Cerebellar nuclear complex (tissue), 1 donor: ENCODE measurements around the gene MVD.

Experiments used
- DNase-seq, 2 experiments: peaks; one replicate each; lab custom pipeline; 2025; lab: John Stamatoyannopoulos, UW

The MVD gene, protein sequence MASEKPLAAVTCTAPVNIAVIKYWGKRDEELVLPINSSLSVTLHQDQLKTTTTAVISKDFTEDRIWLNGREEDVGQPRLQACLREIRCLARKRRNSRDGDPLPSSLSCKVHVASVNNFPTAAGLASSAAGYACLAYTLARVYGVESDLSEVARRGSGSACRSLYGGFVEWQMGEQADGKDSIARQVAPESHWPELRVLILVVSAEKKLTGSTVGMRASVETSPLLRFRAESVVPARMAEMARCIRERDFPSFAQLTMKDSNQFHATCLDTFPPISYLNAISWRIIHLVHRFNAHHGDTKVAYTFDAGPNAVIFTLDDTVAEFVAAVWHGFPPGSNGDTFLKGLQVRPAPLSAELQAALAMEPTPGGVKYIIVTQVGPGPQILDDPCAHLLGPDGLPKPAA

DNA sequence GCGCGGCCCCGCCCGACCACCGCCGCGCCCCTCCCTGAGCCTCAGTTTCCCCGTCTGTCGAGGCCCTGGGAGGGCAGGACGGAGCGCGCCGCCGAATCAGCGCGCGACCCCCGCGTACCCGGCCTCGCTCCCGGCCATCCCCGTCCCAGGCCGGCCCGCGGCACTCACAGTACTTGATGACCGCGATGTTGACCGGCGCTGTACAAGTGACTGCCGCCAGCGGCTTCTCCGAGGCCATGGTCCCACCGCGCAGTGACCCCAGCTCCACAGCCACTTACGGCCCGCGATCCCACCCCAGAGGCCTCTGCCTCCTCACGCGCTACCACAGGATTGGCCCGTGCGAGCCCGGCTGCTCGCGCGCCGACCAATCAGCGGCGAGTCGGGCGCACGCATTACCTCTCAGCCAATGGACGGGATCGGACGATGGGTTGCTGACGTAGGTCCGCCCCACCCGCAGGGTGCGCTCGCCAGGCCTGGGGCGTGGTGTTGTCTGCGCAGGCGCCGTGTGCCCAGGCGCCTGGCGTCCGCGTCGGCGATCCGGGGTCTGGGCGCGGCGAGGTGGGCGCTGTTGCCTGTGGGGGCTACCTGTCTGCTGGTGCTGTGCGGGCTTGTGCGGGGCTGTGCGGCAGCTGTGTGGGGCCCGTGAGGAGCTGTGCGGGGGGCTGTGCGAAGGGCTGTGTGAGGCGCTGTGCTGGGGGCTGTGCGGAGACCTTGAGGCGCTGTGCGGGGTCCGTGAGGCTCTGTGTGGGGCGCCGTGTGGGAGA, at the start of gene MVD:
Gene MVD, minus strand, starts transcription at position 249 of the 764 bp plus-strand sequence. Its CDS starts 11 bp downstream, at position 238.
- DNase-seq, result peak; percentile 79 to 94

DNA sequence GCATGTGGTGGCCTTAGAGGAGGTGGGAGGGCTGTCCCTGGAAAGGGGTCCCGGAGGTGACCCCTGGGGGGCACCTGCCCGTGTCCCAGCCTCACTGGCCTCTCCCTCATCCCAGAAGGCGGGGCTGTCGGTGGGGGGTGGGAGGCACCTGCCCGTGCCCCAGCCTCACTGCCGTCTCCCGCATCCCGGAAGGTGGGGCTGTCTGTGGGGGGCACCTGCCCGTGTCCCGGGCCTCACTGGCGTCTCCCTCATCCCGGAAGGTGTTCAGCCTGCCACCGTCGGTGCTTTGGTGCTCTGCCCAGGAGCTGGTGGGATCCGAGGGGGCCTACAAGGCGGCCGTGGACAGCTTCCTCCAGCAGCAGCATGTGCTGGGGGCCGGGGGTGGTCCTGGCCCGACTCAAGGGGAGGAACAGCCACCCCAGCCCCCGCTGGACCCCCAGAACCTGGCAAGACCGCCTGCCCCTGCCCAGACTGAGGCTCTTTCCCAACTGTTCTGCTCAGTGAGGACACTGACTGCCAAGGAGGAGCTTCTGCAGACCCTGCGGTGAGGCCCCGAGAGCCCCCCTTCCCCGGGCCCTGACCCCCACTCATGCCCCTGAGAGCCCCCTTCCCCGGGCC, 49.6 kb upstream of the MVD start:
- no peak for DNase-seq

DNA sequence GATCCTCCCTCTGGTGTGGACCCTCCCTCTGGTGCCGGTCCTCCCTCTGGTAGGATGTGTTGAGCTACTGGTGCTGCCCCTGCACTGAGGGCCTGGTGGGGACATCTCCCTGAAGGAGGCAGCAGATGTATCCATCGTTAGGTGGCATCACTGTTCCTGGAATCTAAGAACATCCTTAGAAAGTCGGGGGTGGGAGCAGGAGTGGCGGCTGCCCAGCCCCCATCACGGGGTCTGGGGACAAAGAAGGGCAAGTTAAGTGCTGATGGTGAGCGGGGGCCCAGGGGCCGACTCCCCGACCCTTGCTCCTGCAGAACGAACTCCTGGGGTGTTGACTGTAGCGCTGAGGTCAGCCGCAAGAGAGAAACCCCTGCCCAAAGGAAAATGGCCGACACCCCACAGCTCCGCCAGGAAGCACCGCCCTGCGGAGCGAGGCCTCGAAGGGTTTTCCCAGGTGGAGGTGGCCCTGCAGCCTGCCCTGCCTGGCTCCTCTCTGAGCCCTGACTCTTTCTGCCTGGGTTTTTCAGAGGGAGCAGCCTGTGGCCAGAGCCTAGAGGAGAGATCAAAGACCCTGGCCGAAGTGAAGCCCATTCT, 49.0 kb upstream of the MVD start:
- no peak for DNase-seq

DNA sequence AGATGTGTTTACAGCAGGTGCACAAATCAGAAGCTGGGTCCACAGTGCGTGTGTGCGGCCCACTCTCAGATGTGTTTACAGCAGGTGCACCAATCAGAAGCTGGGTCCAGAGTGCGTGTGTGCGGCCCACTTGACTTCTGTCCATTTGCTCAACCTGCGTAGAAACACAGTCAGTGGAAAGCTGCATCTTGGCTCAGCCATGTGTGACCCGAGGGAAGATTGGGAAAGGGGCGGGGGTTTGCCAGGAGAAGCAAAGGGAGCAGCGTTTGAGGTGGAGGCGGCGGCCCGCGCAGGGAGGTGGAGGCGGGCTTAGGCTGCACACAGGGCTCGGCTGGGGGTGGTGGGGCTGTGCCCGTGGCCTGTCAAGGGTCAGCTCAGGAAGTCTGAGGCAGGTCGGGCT, 47.7 kb upstream of the MVD start:
- no peak for DNase-seq

DNA sequence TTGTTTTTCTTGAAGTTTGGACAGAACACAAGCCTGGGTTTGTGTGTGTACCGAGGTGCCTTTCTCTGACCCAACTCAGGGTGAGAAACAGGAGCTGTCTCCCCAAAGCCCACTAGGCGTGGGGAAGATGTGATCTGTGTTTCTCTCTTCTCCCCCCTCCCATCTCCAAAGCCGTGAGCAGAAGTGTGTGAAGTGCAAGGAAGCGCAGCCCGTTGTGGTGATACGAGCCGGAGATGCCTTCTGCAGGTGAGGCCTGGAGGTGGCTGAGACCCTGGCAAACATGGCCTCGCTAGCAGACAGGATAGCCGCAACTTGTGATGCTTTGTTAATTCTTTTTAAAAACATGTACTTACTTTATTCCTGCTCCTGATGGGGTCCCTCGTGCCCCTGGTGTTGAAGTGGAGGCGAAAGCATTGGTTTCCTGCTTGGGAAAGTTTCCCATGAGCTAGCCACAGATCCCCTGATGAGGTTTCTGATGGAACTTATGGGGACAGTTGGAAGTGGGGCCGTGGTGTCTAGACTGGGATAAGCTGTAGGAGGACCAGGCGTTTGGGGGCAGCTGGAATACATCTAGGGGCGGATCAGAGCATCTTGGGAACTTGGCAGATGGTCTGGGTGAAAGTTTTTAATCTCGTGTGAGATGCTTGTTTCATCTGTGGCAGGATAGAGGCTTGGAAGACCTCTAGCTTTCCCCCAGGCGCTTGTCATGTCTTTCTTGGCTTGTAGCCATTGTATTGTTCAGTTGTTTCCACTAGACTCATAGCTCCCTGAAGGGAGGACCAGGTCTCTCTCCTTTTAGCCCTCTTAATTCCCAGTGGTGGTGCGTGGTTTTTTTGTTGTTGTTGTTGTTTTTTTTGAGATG, 44.3 kb upstream of the MVD start:
- DNase-seq, result no peak

DNA sequence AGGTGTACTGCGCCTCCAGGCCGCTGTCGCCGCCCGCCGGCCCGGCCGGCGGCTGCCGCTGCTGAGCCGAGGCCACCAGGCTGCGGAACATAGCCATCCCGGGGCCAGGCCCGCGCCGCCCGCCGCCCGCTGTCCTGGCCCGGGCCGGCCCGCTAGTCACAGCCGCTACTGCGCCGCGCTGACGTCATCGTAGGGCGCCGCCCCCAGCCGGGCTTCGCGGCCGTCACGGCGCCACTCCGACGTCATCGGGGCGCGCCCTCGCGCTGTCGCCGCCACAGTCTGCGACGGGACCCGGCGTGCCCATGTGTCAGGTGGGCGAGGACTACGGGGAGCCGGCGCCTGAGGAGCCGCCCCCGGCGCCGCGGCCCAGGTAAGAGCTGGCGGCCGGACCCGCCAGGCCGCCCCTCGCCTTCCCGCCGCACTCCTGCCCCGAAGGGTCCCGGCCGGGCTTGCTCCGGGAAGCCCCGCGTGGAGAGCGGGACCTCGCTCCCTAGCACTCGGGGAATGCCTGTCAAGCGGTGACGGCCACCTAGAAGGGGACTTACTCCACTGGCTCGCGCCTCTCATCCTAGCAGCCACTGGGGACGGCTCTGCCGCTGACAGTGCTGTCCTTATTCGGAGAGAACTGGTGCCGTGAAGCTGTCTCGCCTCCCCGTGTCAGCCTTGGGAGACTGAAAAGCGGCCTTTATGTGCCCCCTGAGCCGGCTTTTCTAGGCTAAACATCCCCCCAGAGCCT, 43.5 kb upstream of the MVD start, which contains the start of the genes CTU2 and RNF166:
Gene CTU2, plus strand, starts transcription at position 275 of the 736 bp plus-strand sequence. Its CDS starts 28 bp downstream, at position 303.
Gene RNF166, minus strand, starts transcription at position 180 of the 736 bp plus-strand sequence. Its CDS starts 83 bp downstream, at position 97.
- DNase-seq, result no peak

DNA sequence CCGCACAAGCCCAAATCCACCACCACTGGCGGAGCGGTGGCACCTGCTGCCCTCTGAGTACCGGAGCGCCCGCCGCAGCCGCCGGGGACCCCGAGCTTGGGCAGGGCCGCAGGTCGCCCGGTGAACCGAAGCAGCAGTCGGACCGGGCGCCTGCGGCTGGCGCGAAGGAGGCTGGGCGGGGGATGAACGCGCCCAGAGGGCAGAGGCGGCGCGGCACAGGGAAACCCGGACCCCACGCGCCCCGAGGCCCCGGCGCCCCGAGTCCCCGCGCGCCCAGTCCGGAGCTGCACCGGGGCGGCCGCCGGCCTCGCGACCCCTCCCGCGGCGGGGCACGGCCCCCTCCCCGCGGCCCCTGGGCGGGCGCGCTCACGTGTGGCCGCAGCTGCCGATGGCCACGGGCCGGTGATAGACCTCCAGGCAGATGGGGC, 42.9 kb upstream of the MVD start:
- DNase-seq, result no peak

DNA sequence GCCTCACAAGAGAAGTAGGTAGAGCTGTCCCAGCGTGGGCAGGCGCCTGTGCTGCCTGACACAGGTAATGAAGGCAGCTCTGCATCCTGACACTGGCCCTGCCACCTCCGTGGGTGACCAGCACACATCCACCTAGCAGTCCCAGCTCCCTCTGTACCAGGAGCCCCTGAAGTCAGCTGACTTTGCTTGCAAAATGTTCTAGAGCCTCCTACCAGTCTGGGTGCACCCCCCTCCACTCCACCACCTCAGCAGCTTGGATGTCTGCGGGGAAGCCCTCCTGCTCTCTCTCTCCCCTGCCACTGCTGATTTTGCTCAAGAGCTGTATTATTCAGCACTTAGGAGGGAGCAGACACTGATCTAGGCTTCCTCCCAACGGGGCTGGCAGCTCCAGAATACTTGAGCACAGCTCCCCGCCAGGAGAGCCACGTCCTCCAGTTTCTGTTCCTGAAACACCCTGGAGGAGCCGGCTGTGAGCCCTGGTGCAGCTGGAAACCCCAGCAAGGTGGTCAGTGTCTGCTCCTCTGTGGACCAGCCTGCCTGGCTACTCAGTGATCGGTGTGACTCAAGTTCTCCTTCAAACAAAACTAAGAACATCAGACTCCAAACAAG, 42.3 kb upstream of the MVD start:
- no peak for DNase-seq

DNA sequence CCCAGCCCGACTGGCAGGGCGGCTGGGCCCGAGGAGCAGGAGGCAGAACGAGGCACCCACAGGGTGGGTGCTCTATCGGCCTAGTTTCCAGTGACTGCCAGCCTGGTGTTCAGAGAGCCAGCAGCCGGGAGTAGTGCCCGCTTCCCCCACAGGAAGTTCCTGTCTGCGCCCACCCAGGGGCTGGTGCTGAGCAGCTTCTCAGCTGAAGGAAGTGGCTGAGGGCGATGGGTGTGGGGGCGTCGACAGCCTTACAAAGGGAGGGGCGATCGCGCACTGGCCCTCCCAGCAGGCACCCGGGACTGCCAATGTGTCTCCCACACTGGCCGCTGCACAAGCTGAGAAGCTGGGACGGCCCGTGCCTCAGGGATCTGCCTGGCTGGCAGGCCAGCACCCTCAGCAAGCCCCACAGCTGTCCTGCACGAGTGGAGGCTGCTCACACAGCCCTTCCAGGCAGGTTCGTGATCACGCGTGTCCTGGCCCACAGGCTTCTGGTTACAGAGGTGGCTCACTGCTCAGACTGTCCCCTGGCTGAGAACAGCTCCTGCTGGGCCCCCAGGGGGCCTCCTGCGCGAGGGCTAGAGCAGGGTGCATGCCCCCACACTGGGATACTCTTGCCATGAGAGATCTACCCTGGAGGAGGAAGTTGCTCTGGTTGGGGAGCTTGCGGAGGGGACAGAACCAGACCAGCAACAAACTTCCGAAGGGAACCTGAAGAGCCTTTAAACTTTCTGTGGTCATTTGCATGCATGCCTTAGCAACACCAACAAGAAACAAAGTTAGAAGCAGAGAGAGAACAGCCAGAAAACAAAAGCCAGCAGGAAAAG, 40.8 kb upstream of the MVD start:
- DNase-seq, result no peak

DNA sequence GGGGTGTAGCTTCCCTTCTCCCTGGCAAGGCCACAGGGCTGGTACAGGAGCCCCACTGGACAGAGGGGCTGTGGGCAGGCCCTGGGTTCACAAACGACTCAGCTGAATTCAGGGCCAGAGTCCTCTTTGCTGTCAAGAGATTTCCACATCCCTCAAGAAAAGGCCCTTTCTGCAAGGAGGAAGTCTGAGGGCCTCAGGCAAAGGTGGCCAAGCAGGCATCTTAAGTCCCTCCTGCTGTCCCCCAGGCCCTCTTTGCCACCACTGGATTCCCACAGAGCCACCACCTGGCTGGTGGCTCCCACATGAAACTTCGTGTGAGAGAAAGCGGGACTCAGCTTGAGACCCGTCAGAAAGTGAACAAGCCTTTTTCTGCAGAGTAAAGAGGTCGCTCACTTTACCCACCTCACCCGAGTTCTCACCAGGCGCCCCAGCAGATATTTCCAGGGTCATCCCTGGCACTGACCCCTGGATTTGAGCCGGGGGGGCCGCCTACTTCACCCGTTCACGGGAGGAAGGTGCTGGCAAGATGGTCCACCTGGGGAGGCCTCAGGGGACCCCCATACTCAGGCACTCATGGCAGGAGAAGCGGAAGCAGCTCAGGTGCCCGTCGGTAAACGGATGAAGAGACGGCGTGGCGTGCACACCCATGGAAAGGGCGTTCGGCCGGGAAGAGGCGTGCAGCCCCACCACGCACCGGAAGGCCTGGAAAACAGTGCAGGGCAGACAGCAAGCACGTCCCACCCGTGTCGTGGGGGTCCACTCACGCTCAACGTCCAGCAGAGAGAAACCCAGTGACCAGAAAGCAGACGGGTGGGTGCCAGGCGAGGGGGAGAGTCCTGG, 39.7 kb upstream of the MVD start:
- no peak for DNase-seq

DNA sequence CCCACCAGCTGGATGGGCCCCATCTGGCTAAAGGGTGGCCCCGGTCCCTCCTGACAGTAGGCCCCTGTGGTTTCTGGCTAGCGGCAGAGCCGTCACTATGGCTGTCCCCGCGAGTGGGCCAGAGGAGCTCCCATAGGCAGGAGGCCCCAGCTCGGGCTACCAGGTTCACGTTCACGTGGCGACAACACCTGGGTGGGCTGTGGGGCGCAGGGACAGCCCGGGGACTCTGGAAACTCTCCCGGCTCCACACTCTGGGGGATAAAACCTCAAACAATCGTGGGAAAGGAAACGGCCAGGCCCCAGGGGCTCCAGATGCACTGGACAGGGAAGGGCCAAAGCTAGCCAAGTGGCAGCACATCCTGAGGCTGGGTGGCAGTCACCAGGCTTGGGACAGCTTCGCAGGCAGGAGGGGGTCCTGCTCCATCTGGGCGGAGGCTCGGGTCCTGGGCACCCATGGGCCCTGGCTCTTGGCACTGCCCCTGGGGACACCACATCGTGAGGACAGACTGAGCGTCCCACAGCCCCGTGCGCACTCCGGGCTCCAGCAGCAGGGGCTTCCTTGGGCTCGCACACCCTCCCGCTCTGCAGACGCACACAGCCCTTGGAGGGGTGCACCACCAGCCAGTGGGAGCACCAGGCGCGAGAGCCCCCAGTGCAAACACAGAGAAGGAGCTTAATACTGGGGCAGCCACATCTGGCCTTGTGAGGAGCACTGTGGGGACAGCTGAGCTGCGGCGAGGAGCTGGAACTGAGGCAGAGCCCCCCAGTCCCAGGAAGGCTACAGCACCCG, 38.9 kb upstream of the MVD start:
- DNase-seq, result no peak

DNA sequence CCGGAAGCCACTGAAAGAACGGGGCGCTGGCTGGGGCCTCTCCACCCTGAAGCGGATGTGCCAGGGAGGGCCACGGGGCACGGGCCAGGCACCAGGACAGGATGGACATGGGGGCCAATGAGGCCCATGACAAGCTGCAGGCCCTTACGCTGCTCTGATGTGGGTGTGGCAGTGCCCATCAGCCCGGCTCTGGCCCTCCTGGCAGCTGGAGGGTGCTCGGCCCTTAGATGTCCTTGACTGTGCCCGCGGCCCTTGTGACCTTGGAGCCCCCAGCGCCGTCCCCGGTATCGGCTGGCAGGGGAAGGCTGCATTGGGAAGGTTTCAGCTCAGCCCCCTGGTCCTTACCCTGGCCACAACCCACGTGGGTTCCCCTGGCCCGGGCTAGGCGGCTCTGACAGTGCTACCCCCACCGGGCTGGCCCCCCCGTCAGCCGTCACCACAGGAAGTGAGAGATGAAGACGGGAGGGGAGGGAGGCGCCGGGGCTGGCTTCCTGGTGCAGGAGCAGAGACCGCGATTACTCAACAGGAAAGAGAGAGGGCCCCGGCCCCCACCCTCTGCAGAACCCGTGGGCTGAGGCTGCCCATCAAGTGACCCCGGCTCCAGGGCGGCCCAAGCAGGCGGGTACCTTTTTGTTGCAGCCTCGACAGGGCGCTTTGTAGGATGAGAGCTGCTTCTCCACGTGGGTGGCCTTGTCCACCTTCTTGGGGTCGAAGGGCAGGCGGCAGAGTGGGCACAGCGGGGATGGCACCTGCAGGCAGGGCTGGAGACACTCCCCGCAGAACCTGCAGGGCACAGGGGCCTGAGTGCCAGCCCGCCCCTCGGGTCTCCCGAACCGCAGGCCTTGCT, 38.0 kb upstream of the MVD start:
- DNase-seq, result no peak

DNA sequence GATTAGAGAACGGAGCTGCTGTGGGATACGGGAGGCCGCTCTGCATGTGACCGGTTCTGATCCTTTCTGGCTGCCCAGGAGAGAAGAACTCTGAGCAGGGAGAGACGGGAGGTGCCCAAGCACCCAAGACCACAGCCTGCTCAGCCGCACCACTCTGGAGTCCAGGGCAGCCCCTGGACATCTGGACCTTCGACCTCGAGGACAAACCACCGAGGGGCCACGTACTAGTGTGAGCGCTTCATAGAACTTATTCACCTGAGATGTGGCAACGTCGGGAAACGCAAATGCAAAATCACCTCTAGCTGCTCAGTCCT, 37.4 kb upstream of the MVD start:
- no peak for DNase-seq

DNA sequence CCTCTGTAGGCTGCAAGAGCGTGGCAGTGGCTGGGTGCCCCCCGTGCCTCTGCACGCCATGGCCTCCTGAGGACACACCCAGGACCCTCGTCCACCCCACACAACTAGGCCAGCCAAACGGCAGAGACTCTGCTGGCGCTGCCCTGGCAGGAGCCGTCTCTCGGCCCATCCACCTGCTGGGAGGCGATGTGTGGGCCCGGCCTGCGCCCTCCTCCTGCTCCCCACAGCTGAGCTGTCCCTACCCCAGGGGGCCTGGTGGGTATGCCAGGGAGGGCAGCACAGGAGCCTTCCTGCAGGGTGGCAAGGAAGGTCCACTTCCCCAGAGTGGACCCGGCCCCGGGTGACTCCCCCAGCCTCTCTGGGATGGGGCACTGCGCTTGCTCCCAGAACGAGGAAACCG, 36.3 kb upstream of the MVD start:
- no peak for DNase-seq

DNA sequence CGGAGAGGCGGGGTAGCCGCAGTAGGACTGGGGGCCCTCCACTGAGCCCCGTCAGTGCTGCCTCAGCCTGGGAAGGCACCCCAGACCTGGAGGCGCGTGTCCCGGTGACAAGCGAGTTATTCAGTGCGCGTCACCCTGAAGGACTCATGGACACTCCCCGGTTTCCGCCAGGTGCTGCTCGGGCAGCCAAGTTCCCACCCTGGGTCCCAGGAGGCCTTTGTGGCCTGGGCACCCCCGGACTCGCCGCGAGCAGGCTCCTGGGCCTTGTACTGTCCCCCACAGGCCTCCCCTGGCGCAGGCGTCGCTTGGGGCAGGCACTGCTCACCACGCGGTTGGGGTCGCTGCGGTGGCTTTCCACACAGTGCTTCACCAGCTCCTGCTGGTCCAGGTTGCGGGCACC, 35.8 kb upstream of the MVD start:
- DNase-seq, result no peak

DNA sequence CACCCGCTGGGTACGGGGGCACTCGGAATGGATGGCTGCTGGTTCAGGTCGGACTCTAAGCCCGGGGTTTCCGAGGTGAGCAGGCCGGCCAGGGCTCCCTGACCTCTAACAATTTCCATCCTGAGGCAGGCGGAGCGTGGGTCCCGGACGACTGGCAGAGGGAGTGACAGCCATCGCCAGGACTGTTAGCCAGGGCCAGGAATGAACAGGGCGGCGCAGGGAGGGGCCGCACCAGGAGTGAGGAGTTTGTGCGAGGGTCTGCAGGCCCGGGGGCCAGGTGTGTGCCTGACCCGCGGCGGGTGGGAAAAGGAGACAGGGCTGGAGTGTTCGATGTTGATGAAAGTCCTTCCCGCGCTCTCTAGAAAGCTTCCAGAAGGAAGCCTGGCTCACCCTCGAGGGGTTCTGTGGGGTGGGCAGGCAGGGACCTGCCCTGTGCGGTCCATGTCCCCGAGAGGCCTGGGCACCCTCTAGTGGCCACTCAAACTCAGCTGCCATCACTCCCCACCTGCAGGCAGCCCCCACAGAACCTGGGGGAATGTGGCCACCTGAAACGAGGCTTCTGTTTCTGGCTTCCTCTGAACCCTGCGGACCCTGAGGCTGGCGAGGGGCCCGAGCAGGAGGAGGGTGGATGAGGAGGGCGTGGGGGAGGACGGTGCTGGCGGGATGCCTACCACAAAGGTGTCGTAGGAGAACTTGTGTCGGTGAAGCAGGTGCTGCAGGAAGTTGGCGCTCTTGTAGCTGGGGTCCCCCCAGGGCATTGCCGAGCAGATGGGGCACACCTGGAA, 35.1 kb upstream of the MVD start:
- DNase-seq, result no peak
